HG02763 (cell line): ENCODE measurements around the gene COPS7B.
"Not testable (repeated sequence)": the region's sequence is repeated elsewhere in the genome, so short reads cannot be mapped to it uniquely, and the experiment has no call there.

Experiments
- ATAC-seq: cut with Tn5 transposase; IDR thresholded peaks from one replicate; pipeline ENCODE4 v1.9.1; 2021; ENCODE audit warnings: mild to moderate bottlenecking, moderate library complexity; ENCODE audit not compliant: unreplicated experiment

The COPS7B gene

GRCh38 chr2:231786177-231786916 is at the start of gene COPS7B:
Gene COPS7B (plus strand): TSS chr2:231786445. CDS start chr2:231788571, 2,126 bp downstream.
- ATAC-seq = peak; percentile 55

GRCh38 chr2:231737761-231738160 is 48.5 kb upstream of the COPS7B start:
- no peak for ATAC-seq

GRCh38 chr2:231743376-231744116 is 42.7 kb upstream of the COPS7B start:
- no peak for ATAC-seq

GRCh38 chr2:231745303-231746038 is 40.8 kb upstream of the COPS7B start:
- ATAC-seq = no peak

GRCh38 chr2:231748153-231748896 is 37.9 kb upstream of the COPS7B start:
- ATAC-seq = not testable (repeated sequence)

GRCh38 chr2:231749016-231749415 is 37.2 kb upstream of the COPS7B start:
- not testable (repeated sequence) for ATAC-seq

GRCh38 chr2:231751042-231751815 is 35.0 kb upstream of the COPS7B start:
- ATAC-seq = no peak

- no peak for ATAC-seq
Observed at GRCh38 chr2:231752061-231752460, 34.2 kb upstream of the COPS7B start.

GRCh38 chr2:231761735-231762134 is 24.5 kb upstream of the COPS7B start:
- no peak for ATAC-seq

GRCh38 chr2:231764124-231764523 is 22.1 kb upstream of the COPS7B start:
- no peak for ATAC-seq

GRCh38 chr2:231764760-231765159 is 21.5 kb upstream of the COPS7B start:
- no peak for ATAC-seq

- ATAC-seq = no peak
Observed at GRCh38 chr2:231765496-231765929, 20.7 kb upstream of the COPS7B start.

GRCh38 chr2:231769170-231770136 is 16.8 kb upstream of the COPS7B start:
- ATAC-seq = no peak

- ATAC-seq = no peak
Observed at GRCh38 chr2:231780123-231780908, 5.9 kb upstream of the COPS7B start.

GRCh38 chr2:231780909-231781797 is 5.1 kb upstream of the COPS7B start, which contains the start of gene PDE6D:
Gene PDE6D (minus strand): TSS chr2:231781282. CDS start chr2:231781114, 168 bp downstream.
- peak; percentile 92 for ATAC-seq

- no peak for ATAC-seq
Observed at GRCh38 chr2:231781798-231782726, 4.2 kb upstream of the COPS7B start.
